ENCODE measurements around the gene MGA.
"Not testable (repeated sequence)": the region's sequence is repeated elsewhere in the genome, so short reads cannot be mapped to it uniquely, and the experiment has no call there.

The MGA gene

DNA sequence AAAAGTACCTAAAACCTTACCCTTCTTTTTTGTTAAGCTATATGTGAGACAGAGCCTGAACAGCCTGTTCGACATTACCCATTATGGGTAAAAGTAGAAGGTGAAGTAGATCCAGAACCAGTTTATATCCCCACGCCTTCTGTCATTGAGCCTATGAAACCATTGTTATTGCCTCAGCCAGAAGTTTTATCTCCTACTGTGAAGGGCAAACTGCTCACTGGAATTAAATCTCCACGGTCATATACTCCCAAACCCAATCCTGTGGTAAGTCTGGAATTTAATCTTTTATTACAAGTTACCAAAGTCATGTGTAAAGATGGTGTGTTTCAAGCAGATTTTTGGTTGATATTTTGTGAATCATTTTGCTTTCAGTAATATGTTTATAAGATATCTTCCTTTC lies 66.9 kb downstream of the MGA start:
- DNase-seq, result no peak

DNA sequence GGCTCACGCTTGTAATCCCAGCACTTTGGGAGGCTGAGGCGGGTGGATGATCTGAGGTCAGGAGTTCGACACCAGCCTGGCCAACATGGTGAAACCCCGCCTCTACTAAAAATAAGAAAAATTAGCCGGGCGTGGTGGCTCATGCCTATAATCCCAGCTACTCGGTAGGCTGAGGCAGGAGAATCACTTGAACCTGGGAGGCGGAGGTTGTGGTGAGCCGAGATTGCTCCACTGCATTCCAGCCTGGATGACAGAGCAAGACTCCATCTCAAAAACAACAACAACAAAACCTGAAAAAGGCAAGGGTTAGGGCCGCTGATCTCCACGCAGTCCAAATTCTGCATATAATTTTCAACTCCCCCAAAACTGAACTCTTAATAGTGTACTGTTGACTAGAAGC lies 67.9 kb downstream of the MGA start:
- not testable (repeated sequence) for DNase-seq

DNA sequence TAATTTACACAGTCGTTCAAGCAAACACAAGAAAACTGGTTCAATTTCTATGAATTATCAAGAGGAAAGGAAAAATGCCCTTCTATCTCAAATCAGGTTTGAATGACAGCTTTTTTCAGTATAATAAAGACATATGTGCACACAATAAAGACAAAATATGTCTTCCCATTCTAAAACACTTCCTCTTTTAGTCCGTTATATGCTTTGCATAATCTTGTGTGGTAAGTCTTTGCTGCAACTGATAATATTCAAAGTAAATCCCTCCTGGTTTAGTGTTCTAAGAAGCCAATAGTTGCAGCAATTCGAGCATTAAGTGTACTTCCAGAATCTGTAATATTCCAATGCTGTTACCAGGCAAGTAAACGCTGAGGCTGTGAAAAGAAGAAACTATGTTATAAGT lies 70.3 kb downstream of the MGA start:
- no peak for DNase-seq

DNA sequence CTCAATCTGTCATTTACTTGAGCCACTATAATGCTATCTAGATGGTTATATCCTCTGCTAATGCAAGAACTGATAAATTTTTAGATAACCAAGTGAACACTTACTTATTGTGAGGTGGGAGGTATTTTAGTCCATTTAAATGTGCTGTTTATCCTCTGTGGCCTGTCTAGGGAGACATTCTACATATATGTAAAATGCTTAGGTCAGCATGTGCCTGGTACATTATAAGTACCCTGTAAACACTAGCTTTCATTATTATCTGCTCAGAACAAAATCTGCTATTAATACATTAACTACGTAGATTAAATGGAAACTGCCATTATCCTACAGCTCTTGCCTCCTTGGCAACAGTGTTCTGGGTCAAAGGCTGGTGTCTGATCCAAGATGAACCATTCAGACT lies 72.3 kb downstream of the MGA start:
- no peak for DNase-seq

DNA sequence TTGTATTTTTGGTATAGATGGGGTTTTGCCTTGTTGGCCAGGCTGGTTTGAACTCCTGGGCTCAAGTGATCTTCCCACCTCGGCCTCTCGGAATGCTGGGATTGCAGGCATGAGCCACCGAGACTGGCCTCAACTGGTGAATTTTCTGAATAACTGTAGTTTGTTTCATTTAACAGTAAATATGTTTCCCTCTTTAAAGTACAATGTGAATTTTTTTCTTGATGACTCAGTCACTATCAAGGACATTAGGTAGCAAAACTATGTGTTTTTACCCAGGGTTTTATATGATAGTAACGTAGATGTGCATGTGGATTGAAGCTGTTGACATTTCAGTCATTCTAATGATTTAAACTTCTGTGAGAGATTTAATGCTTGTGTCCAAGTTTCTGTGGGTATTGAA lies 73.9 kb downstream of the MGA start:
- no peak for DNase-seq

DNA sequence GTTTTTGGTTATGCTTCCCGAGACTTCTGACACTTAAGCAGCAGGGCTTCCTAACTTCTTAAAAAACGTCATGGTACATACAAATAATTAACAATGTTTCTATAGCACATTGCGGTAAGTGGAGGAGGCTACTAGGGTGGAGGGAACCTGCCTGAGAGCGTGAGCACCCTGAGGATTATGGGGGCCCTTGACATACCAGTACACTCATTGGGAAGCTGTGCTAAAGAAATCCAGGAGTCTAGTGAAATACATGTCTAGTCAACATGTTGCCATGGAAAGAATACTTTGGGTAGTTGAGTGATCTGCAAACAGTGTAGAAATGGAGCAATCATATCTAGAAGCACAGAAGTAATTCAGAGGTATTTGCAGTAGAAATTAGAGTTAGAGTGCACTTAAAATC lies 74.8 kb downstream of the MGA start:
- DNase-seq, result no peak

DNA sequence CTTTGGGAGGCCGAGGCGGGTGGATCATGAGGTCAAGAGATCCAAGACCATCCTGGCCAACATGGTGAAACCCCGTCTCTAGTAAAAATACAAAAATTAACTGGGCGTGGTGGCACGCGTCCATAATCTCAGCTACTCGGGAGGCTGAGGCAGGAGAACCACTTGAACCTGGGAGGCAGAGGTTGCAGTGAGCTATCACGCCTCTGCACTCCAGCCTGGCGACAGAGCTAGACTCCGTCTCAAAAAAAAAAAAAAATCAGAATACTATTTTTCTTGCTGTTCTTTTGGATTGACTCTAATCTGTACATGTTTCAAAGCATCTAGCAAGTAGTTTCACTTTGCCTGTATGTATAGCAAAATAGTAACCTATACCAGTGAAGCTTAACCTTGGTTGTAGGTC lies 75.3 kb downstream of the MGA start:
- not testable (repeated sequence) for DNase-seq

DNA sequence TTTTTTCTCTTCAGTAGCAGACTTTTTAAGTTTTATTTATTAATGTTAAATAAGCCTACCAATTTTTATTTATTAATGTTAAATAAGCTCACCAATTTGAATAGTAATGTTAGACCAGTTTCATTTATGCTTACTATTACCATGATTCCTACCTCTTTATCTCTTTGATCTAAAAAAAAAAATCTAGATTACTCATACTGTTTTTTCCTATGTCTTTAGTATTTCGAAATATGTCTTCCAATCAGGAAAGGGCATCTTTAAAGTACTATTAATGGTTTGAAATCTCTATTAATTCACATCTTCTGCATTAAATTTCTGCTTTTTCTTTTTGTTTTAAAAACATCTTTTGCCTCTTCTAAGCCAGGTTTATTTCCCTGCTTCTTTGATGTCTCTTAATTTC lies 86.6 kb downstream of the MGA start:
- DNase-seq, result no peak

DNA sequence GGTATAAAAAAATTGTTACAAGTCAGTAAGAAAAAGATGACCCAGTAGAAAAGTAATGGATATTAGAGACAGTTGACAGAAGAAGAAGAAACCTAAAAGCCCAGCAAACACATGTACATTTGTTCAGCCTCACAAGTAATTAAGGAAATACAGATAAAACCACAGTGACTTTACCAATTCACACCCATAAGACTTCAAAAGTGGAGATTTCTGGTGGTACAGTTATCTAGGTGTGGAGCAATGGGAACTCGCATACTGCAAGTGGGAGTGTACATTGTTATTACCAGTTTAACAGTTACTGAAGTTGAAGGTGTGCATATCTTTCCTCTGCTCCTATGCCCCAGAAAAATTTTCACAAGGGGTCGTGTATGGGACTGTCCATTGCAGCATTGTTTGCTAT lies 96.0 kb downstream of the MGA start:
- no peak for DNase-seq

DNA sequence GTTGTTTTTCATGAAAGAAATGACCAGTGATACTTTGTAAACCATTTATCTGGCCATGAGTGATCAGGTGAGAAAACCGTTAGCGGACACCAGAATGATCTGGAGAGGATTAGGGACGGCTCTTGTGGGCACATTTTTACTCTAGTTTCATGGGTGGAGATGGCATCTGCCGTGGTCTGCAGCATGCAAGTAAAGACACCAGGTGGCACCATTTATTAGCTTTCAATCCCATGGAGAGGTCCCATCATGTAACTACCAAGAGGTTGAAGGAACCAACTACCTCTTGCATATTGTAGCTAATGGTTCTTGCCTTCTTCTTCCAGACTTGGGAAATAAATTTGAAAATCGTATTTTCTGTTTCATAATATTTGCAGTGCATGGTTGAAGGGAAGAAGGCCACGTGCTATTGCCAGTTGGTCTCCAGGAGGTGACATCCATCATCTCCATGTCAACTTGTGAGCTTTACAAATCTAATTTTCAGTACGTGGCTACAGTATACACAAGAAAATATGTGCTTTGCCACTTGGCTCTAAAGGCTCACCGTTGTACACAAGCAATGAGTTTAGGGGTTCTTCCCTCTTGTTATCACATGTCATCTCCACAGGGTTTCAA lies 112.6 kb downstream of the MGA start:
- DNase-seq, result peak; percentile 68 to 82

DNA sequence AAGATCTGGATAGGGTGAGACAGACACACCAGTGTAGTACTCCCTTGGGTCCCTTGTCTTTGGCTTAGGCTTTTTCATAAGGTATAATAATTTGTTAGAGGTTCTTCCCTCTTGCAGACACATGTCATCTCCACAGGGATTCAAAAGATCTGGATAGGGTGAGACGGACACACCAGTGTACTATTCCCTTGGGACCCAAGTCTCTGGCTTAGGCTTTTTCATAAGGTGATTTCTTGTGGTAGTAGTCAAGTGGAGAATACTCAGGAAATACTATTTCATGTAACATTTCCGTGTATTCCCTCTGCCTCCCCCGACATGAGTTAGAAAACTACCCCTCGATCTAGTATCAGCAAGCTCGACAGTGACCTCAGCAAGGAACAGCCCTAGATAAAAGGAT lies 113.1 kb downstream of the MGA start:
- no peak for DNase-seq

DNA sequence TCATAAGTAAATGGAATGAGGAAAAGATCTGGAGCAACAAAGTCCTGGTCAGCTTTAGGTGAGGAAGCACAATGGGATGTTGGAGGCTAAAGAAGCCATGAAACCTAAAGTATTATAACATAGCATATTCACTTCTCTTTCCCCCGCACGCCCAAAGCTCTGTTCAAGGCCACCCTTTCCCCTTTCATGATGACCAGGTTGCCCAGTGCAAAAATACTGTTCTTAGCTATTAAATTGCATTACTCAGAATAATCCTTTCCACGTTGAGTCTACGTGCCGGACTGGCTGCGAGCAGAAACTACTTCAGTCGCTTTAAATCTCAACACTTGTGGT lies 113.5 kb downstream of the MGA start:
- DNase-seq, result no peak

DNA sequence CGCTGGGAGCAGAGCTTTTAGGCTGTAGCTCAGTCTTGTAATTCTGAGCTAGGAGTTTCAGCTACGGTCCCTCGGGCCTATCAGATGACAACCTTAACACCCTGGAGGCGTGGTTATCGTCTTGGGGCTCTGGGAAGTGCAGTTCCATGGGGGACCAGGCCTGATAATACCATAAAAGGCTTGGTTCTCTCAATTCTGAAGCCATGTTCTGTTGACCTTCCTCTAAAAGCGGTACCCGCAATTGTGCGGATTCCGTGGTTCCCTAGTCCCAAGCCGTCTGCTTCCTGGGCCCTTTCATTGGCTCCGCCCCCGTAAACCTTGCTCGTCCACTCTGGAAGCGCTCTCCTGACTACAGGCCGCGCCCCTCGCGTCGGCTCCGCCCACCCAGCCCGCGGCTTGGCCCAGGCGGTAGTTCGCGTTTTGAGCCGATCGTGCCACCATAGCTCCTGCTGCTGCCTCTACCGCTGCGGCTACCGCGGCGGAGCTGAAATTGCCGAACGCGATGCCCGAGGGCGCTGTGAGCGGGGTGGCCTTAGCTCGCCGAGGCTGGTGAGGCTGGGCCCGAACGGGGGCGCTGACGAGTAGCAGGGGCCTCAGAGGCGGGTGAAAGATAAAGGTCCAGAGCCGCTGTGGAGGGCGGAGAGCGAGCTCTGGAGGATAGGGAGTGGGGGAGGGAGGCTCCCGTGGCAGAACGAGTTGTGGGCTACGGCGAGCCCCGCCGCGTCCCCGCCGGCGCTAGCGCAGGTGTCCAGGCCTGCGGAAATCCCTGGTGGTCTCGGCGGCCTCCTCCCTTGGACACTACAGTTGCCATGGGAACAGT lies 114.1 kb downstream of the MGA start, which contains the start of gene MAPKBP1:
TSS of gene MAPKBP1 (plus strand) at position 423 of the 820 bp plus-strand sequence. CDS start 792 bp downstream, outside the sequence.
- DNase-seq, result peak; percentile 98

DNA sequence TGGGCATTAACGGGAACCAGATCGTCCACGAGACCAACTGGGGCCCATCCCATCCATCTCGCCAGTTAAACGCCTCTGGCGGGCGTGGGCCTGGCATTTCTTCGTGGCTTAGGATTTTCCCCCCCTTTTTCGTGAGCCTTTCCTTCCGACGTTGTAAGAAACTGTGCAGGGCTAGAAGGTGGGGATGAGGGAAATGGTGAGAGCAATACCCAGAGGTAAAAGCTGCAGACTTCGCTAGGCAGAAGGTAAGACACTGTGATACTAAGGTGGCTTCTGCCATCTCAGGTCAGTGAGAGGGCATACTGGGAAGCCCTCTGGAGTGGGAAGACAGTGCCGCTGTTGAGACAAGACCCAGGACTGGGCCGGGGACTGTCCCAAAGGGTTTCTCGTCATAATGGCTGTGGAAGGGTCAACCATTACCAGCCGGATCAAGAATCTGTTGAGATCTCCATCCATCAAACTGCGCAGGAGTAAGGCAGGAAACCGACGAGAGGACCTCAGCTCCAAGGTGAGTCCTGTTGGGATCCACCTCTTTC lies 114.7 kb downstream of the MGA start:
- no peak for DNase-seq

DNA sequence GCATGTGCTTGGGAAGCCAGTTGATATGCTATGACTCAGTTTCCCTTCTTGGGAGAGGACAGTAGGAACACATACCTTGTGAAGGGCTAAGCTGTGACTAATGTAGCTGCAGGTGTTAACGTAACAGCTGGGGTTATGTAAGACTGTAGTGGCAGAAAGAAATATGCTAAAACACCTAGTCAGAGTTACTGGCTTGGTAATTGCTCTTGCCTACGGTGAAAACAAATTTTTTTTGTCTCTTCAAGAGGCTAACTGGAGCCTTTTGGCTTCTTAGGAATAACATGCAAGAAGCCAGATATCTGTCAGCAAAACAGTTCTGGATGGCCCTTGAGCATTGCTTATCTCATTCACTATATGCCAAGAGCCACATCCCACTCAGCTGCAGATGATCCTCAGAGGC lies 115.4 kb downstream of the MGA start:
- DNase-seq, result no peak

DNA sequence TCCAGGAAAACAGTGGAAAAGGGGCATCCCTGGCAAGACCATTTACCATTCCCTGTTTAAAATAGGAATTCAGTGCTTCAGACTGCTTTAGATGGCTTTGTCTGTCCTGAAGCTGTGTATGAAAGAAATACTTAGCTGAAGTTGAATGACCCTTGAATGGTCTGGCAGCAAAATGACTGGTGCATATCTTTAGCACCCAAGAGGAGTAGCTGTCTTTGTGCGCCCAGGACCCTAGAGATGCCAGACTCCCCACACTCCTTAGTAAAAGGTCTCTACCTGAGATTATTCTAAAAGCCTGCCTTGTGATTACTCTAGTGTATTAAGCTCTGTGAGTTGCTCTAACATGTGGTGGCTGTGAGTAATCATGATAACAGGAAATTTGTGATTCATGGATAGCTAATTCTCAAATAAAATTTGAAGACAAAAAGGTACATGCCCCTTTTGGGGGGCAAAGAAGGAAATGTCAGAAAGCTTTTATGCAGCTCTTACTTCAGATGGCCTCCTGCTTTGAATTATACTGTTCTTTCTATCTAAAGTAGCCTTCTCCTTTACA lies 117.3 kb downstream of the MGA start:
- no peak for DNase-seq

DNA sequence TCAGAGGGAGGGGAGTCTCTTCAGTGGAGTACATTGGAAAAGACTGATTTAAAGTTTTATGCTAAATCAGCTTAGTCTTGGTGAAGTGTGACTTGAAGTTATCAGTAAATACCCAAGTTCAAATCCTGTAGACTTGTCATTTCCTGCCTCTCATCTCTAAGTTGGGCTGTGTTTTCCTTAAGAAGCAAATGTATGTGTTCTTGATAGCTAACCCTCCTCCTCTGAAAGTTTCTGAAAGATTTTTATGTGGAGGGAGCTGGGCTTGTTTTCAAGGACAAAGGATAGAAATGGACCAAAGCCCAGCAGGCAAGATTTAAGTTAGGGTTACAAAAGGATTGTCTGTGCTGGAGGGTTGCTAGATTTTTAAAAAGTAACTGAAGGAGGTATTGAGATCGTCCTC lies 118.3 kb downstream of the MGA start:
- no peak for DNase-seq

DNA sequence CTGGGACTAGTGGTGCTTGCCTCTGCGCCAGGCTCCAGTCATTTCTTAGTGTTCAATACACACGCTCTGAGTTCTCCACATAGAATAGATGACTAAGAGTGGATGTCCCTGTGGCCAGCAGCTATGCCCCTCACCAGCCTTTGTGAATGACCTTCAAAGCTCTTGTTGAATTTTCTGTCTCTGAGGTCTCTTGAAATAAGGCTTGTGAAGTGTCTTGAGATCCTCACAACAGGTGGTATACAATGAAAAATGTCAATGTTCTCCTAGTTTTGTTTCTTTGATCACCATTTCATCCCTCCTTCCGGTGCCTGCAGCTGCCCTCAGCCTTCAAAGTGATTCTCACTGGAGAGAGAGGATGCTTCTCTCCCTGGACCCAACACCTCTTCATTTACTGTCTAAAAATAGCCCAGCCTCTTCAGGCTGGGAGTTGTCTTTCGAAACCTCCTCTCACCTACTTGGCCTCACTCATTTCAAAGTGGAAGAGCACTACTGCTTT lies 119.5 kb downstream of the MGA start:
- DNase-seq, result no peak

DNA sequence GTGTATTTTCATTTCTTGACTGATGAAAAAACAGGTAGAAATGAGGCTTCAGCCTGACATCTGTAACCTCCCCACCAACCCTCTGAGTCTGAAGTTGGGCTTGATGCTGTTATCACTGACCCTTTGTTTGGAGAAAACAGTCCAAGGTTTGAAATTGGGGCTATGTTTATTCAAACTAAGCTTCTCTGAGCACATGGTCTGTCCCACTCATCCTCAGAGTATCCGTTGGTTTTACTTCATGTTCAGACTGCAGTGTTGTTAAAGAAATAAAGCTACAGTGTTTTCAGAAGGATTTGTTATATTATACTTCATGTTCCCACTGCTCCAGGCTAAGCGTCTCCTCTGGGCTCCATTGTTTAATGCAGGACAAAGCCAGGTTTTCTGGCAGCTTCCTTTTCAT lies 120.1 kb downstream of the MGA start:
- no peak for DNase-seq

DNA sequence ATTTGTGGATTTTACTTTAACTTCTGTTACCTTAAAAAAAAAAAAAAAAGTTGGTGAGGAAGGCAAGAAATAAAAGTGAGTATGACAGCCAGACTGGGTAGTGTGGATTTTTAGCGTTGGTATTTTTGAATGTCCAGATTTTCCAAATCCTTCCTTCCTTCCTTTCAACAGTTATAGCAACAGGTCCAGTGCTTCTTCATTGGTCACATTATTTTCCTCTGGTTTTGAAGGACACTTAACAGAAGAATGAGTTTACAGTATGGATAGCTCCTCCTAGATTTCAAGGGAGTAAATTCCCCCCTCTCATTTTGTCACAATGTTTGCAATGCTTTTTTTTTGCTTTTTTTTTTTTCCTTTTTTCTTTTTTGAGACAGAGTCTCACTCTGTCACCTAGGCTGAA lies 120.5 kb downstream of the MGA start:
- no peak for DNase-seq

DNA sequence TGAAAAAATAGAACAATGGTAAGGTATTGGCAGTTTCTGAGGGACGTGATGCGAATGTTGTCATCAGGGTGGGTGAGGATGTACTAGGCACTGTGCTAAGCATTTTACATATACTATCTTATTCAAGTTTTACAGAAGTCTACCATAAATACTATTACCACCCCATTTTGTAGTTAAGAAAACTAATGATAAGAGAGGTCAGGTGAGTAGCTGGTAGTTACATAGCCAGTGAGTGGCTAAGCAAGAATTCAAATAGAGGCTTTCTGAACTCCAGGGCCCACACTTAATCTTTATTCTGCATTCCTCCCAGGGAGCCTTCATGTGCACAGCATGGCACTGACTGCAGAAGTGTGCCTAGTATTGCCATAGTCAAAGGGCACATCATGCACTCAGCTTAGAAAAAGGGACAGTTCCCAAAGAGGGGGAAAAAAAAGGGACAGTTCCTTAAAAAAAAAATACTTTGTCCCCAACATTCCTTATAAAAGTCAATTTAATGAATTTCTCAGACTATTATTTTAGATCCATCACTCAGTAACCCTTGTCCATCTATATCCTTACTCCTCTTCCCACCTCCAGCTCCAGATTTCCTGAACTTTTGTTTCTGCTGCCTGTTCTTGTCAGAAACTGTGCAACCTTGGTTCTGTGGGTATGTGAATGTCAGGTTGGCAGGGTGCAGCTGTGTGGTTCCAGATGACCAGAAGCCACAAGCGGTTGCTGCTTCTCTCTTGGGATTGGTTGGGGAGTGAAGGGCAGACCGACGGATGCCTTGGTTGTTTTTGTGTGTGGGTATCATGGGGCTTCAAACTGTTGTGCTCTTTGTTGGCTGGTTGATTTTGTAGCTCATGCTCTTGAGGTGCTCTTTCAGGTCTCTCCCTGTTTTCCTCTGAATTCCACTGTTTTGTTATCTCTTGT lies 122.4 kb downstream of the MGA start:
- DNase-seq, result no peak

DNA sequence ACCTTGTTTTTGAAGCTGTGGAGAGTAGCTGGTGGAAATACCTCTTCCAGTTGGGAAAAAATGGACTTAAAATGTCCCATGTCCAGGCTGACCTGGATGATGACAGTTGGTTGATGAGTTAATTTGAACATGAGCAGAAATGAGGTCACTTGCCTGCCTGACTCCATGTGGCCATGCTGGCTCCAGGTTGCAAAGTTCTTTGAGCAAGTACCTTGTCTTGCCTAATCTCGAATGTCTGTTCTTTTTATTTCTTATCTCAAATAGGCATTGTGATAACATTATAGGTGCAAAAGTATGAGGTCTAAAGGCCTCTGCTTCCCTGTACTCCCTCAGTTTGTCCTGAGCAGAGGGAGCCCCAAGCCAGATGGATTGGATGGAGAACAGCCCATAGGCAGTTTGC lies 123.1 kb downstream of the MGA start:
- DNase-seq, result no peak

DNA sequence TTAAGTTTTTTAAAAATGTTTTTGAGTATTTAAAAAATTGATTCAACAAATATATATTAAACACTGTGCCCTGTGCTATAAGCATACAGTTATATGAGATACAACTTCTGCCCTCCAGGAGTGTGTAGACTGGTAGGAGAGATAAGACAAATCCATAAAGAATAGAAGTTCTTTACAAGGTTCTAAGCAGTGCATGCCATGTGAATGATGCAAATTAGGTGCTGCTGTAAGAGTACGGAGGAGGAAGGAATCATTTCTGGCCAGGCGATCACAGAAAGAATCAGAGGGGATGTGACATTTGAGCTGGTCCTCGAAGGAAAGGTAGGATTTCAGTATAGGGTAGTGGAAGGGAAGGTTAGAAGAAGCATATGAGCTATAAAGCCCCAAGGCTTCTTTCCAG lies 128.1 kb downstream of the MGA start:
- no peak for DNase-seq
